B cell (primary cell): ENCODE measurements around the gene ATP9A. TPM values are rescaled to one million over a fixed set of nuclear protein-coding genes. Genes with fewer than 3 reads are reported as not detected.
A peak's percentile ranks its signal among the peaks of the same experiment; 100 is the strongest.

ENCODE experiments used
- ATAC-seq: fragments of 200-7000 bp; cut with Tn5 transposase; one replicate; pipeline ENCODE4 v1.10.0; 2021; ENCODE audit warnings: low read depth, mild to moderate bottlenecking, moderate number of reproducible peaks, moderate library complexity
- CTCF ChIA-PET: fragments of 350-600 bp; sonication (Branson Sonifier 250); formaldehyde crosslinking; loops from one replicate; lab custom pipeline; 2021; ENCODE audit warnings: antibody characterized with exemption, inconsistent platforms; lab: Charles Lee
- POLR2A ChIA-PET: fragments of 350-600 bp; sonication (Branson Sonifier 250); formaldehyde crosslinking; loops from one replicate; lab custom pipeline; 2021; ENCODE audit warnings: antibody characterized with exemption; lab: Charles Lee
- DNase-seq: peaks from one replicate; pipeline ENCODE4 v3.0.0; 2013
- H2AFZ ChIP-seq: 2 replicates; pipeline ENCODE4 v1.6.1; 2012; ENCODE audit warnings: mild to moderate bottlenecking, low read depth, low read length; ENCODE audit not compliant: insufficient read depth, poor library complexity, severe bottlenecking
- H3K27ac ChIP-seq, 2 donors: 1 replicate in 1 of 2; 2 replicates in 1 of 2; pipeline ENCODE4 v1.5.1; 2012 to 2013; ENCODE audit warnings: low read length in 2 of 2, mild to moderate bottlenecking in 2 of 2, moderate library complexity in 1 of 2
- H3K27me3 ChIP-seq, 4 experiments: fragments of 200-600 bp in 1 of 4; sonication (generic) in 1 of 4; replicated peaks in 1 of 4; 1 replicate in 2 of 4; 2 replicates in 2 of 4; pipeline versions ENCODE4 v1.6.1 to v1.7.0; 2013 to 2016; ENCODE audit warnings: low read length in 3 of 4, mild to moderate bottlenecking in 2 of 4, mixed read lengths in 1 of 4, moderate library complexity in 1 of 4; ENCODE audit not compliant: insufficient read depth in 4 of 4, control insufficient read depth in 3 of 4; ENCODE audit errors: control extremely low read depth in 1 of 4
- H3K36me3 ChIP-seq, 2 experiments: replicated peaks in 1 of 2; 1 replicate in 1 of 2; 2 replicates in 1 of 2; pipeline versions ENCODE4 v1.6.1 to v1.7.1; 2013; ENCODE audit warnings: low read length in 1 of 2; ENCODE audit not compliant: insufficient read depth in 2 of 2, control insufficient read depth in 1 of 2; ENCODE audit errors: control extremely low read depth in 1 of 2, extremely low read depth in 1 of 2
- H3K4me1 ChIP-seq, 2 donors: fragments of 200-600 bp in 1 of 2; sonication (generic) in 1 of 2; 1 replicate in 1 of 2; 2 replicates in 1 of 2; pipeline versions ENCODE4 v1.5.1 to v1.6.1; 2013 to 2017; ENCODE audit warnings: low read length in 2 of 2; ENCODE audit not compliant: control insufficient read depth in 2 of 2, insufficient read depth in 2 of 2
- H3K4me2 ChIP-seq: replicated peaks from 2 replicates; pipeline ENCODE3; 2012; ENCODE audit warnings: mild to moderate bottlenecking, low read depth, low read length; ENCODE audit not compliant: poor library complexity, severe bottlenecking
- H3K4me3 ChIP-seq, 5 experiments: fragments of 200-600 bp in 1 of 5; sonication (generic) in 1 of 5; 1 replicate in 3 of 5; 2 replicates in 2 of 5; pipeline versions ENCODE4 v1.5.1 to v1.7.0; 2011 to 2016; ENCODE audit warnings: low read length in 4 of 5, mild to moderate bottlenecking in 4 of 5, low read depth in 2 of 5, control low read depth in 1 of 5, moderate library complexity in 1 of 5; ENCODE audit not compliant: insufficient read depth in 1 of 5; ENCODE audit errors: control extremely low read depth in 1 of 5, extremely low read depth in 1 of 5
- H3K79me2 ChIP-seq: fragments of 200-600 bp; sonication (generic); one replicate; pipeline ENCODE4 v1.6.0; 2016; ENCODE audit warnings: low read length; ENCODE audit not compliant: control insufficient read depth, insufficient read depth
- H3K9ac ChIP-seq: fragments of 200-600 bp; sonication (generic); 2 replicates; pipeline ENCODE4 v1.6.1; 2017; ENCODE audit warnings: mild to moderate bottlenecking, low read length, moderate library complexity
- H3K9me3 ChIP-seq, 3 donors: one replicate each; pipeline versions ENCODE4 v1.6.1 to v1.7.1; 2013; ENCODE audit warnings: low read length in 2 of 3; ENCODE audit not compliant: control insufficient read depth in 2 of 3, insufficient read depth in 1 of 3; ENCODE audit errors: control extremely low read depth in 1 of 3
- H4K20me1 ChIP-seq: 2 replicates; pipeline ENCODE4 v1.6.0; 2012; ENCODE audit warnings: mild to moderate bottlenecking, low read length; ENCODE audit not compliant: insufficient read depth, control insufficient read depth, poor library complexity, severe bottlenecking
- H3K27ac Mint-ChIP-seq: one replicate; pipeline ENCODE4 v1.8.0; 2021; ENCODE audit warnings: mixed read lengths
- H3K27me3 Mint-ChIP-seq: one replicate; pipeline ENCODE4 v1.8.0; 2021; ENCODE audit warnings: mixed read lengths
- H3K4me1 Mint-ChIP-seq: one replicate; pipeline ENCODE4 v1.8.0; 2021; ENCODE audit warnings: mixed read lengths
- H3K4me3 Mint-ChIP-seq: one replicate; pipeline ENCODE4 v1.8.0; 2021; ENCODE audit warnings: mixed read lengths
- H3K9me3 Mint-ChIP-seq: one replicate; pipeline ENCODE4 v1.8.0; 2022; ENCODE audit warnings: mixed read lengths; ENCODE audit not compliant: insufficient read depth
- EZH2 ChIP-seq: IDR thresholded peaks from 2 replicates; pipeline ENCODE4 v1.6.1; 2012; ENCODE audit warnings: borderline replicate concordance, low read depth, mild to moderate bottlenecking, moderate library complexity, low read length; ENCODE audit not compliant: insufficient read depth, poor library complexity, severe bottlenecking
- WGBS: methylation state at CpG from one replicate; pipeline ENCODE4 v1.1.5; 2013; ENCODE audit warnings: missing lambda C conversion rate; ENCODE audit not compliant: insufficient coverage; 5-methylcytosine and 5-hydroxymethylcytosine counted together
- intact Hi-C: fragments of 100-400 bp; cut with micrococcal nuclease; formaldehyde crosslinking; loops from one replicate; pipeline ENCODE4 v1.10.0; 2022
- polyA plus RNA-seq: library from polyadenylated mRNA; depleted of rRNA; stranded (reverse); fragments of >200 nt; gene quantifications from 2 replicates; pipeline ENCODE4 v1.2.3, GENCODE V29; 2012
- total RNA-seq, 2 donors: library from RNA; stranded (reverse); fragments of 120-200 nt in 1 of 2; gene quantifications; 1 replicate in 1 of 2; 2 replicates in 1 of 2; pipeline versions ENCODE4 v1.2.3 to v1.2.4, GENCODE V29; 2013 to 2022
- TF ChIP-seq, protein P1 (sequence below): fragments of 200-600 bp; IDR thresholded peaks from one replicate; pipeline ENCODE4 v1.8.0; 2022; ENCODE audit warnings: antibody characterized with exemption, mild to moderate bottlenecking

Gene ATP9A
- total and polyA plus RNA-seq, 2 donors (not counting 1 experiment from before 2014, with no cell fraction given), result 0.13 to 0.22 TPM

DNA sequence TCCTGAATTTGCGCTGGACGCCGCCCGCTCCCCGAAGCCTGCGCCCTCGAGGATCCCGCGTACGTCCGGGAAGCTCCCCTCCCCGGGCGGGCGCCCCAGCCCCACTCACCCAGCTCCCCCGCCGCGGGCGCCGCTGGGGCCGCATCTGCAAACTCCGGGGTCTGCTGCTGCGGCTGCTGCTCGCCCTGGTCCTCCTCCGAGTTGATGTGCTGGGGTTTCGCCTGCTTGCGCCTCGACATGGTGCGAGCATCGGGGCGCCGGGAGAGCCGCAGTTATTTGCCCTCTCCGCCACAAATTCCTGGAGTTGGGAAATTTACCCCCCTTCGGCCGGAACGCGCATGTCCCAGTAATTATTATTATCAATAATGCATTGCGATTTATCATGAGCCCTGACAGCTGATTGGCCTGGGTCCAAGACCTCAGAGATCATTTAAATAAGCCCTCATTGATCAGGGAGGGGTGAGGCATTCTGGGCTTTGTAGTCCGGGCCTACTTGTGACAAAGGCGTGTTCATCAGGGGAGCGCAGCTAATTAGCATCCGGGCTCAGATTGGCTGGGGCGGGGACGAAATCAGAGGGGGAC, 34.1 kb upstream of the ATP9A start, which contains the start of gene SALL4:
Gene SALL4, minus strand, starts transcription at position 352 of the 582 bp plus-strand sequence. Its CDS starts 113 bp downstream, at position 239.
- Histone ChIP-seq H3K79me2 (no peaks in the 10 kb centered on the region), H3K9ac (no peak within 1 kb of the TSS), H3K4me3 (peak within 1 kb of the TSS in 1 of 5 experiments; percentile 32), H2AFZ (peak within 1 kb of the TSS; percentile 38), H3K4me2 (peak within 1 kb of the TSS; percentile 54), H4K20me1 (no peaks in the 10 kb centered on the region), H3K36me3 (no peaks in the 10 kb centered on the region), H3K4me1 (peaks cover 13 to 17% of the 10 kb centered on the region in 2 donors), H3K9me3 (no peaks in the 10 kb centered on the region), H3K27me3 (peaks cover 0 to 39% (median 20%) of the 10 kb centered on the region in 4 experiments), H3K27ac (no peak within 1 kb of the TSS)
- ChIA-PET CTCF (no interaction called here), POLR2A (no interaction called here)
- no peak for DNase-seq
- no peak for ATAC-seq
- intact Hi-C loops, result no loop called here
- TF ChIP-seq, protein P1, sequence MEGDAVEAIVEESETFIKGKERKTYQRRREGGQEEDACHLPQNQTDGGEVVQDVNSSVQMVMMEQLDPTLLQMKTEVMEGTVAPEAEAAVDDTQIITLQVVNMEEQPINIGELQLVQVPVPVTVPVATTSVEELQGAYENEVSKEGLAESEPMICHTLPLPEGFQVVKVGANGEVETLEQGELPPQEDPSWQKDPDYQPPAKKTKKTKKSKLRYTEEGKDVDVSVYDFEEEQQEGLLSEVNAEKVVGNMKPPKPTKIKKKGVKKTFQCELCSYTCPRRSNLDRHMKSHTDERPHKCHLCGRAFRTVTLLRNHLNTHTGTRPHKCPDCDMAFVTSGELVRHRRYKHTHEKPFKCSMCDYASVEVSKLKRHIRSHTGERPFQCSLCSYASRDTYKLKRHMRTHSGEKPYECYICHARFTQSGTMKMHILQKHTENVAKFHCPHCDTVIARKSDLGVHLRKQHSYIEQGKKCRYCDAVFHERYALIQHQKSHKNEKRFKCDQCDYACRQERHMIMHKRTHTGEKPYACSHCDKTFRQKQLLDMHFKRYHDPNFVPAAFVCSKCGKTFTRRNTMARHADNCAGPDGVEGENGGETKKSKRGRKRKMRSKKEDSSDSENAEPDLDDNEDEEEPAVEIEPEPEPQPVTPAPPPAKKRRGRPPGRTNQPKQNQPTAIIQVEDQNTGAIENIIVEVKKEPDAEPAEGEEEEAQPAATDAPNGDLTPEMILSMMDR, result no peak
- TF ChIP-seq EZH2, result no peak
- Mint-ChIP-seq H3K27me3 (peaks cover 65% of the 10 kb centered on the region), H3K9me3 (no peaks in the 10 kb centered on the region), H3K4me3 (no peak within 1 kb of the TSS), H3K27ac (no peak within 1 kb of the TSS), H3K4me1 (peaks cover 12% of the 10 kb centered on the region)
- 55% methylated on average over 31 of the region's 44 CpGs for WGBS

DNA sequence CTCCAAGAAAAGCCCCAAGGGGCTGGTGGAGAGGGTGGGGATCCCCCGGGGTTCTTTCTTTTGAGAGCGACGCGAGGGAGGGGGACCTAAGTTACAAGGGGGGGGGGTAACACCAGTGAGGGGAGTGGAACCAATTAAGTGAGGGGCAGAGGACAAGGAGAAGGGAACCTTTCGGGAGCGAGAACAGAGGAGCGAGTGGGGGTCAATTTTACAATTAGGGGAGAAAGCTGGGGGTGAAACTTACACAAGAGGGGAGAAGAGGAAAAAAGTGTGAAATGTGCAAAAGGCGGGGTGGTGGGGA, 33.6 kb upstream of the ATP9A start:
- Mint-ChIP-seq H3K27ac (no peak overlapping the region), H3K4me1 (peaks cover 12% of the 10 kb centered on the region), H3K9me3 (no peaks in the 10 kb centered on the region), H3K4me3 (no peak overlapping the region), H3K27me3 (peaks cover 66% of the 10 kb centered on the region)
- Histone ChIP-seq H3K27ac (no peak overlapping the region), H3K4me1 (peaks cover 13 to 17% of the 10 kb centered on the region in 2 donors), H3K36me3 (no peaks in the 10 kb centered on the region), H3K9ac (no peak overlapping the region), H3K79me2 (no peaks in the 10 kb centered on the region), H2AFZ (no peak overlapping the region), H3K27me3 (peaks cover 0 to 39% (median 20%) of the 10 kb centered on the region in 4 experiments), H3K4me2 (peak overlapping the region; percentile 54), H3K4me3 (no peak overlapping the region), H3K9me3 (no peaks in the 10 kb centered on the region), H4K20me1 (no peaks in the 10 kb centered on the region)
- intact Hi-C loops, result no loop called here
- POLR2A ChIA-PET, result no interaction called here
- CTCF ChIA-PET, result no interaction called here
- TF ChIP-seq EZH2, result no peak
- TF ChIP-seq, protein P1, result no peak
- WGBS, result 20% methylated on average over 8 of the region's 8 CpGs
- ATAC-seq, result no peak
- DNase-seq, result no peak
